Erythroblast (primary cell): ENCODE data around the gene RNF43.

ENCODE experiments used
- GATA1 ChIP-seq: IDR thresholded peaks from 2 replicates; pipeline ENCODE4 v1.6.1; 2011; ENCODE audit warnings: low read depth, mild to moderate bottlenecking, control low read depth, low read length, moderate library complexity
- POLR2A ChIP-seq: IDR thresholded peaks from 2 replicates; pipeline ENCODE4 v1.6.1; 2011; ENCODE audit warnings: mild to moderate bottlenecking, low read length

GRCh38 chr17:58403311-58403710, 14.0 kb downstream of the RNF43 start:
- TF ChIP-seq POLR2A, result no peak
- no peak for TF ChIP-seq GATA1
